Hepatocyte (in vitro differentiated cells): Measurements from ENCODE around the gene CLEC16A.

Experiments
- CTCF ChIP-seq: fragments of 200-600 bp; sonication (generic); IDR thresholded peaks from 2 replicates; pipeline ENCODE4 v1.5.1; 2016; ENCODE audit warnings: antibody characterized with exemption, mild to moderate bottlenecking; ENCODE audit not compliant: poor library complexity
- EZH2 ChIP-seq: fragments of 200-600 bp; sonication (generic); IDR thresholded peaks from 2 replicates; pipeline ENCODE4 v1.6.1; 2016; ENCODE audit warnings: antibody characterized with exemption, mild to moderate bottlenecking, borderline replicate concordance

DNA sequence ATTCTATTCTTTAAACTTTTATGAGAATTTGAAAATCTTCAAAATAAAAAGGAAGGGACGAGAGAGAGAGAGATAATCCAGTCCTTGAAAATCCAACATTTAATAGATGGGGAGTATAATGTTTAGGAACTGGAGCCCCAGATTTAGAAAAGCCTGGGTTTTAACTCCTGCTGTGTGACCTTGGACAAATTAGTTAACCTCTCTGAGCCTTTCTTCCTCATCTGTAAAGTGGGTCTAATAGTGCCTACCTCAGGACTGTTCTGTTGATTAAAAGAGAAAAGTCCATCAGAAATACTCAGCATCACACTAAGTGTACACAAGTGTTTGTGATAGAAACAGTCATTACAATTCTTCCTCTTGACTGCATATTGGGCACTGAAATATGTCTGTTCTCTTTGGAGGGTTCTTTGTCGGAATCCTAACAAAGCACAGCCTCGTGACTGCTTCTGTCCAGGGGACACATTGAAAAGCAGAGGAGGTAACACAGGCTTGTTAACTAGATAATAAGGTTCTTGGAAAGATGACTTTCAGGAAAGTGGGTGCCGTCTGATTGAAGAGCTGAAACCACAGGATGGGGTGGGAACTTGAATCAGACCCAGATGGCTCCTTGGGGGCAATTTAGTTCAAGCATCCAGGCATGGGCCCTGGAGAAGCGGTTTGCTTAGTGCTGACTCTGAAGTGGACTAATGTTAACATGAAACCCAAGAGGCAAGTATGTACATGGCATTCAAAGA is 128.2 kb downstream of the CLEC16A start:
- TF ChIP-seq CTCF (no peak), EZH2 (no peak)
